Stimulated activated naive CD8-positive, alpha-beta T cell treated with anti-CD3 and anti-CD28 coated beads, Interleukin-15, Interleukin-2, amounts not matched to agents 100 U/mL and 50 U/mL, for 24 hours (primary cell): ENCODE measurements around the gene ARHGEF7.
"Not testable (repeated sequence)": the region's sequence is repeated elsewhere in the genome, so short reads cannot be mapped to it uniquely, and the experiment has no call there.

ENCODE experiments used
- ATAC-seq: fragments of 150-1000 bp; cut with Tn5 transposase; one replicate; pipeline ENCODE4 v1.10.0; 2021
- DNase-seq: peaks from one replicate; pipeline ENCODE4 v3.0.0; 2021

Gene ARHGEF7

DNA sequence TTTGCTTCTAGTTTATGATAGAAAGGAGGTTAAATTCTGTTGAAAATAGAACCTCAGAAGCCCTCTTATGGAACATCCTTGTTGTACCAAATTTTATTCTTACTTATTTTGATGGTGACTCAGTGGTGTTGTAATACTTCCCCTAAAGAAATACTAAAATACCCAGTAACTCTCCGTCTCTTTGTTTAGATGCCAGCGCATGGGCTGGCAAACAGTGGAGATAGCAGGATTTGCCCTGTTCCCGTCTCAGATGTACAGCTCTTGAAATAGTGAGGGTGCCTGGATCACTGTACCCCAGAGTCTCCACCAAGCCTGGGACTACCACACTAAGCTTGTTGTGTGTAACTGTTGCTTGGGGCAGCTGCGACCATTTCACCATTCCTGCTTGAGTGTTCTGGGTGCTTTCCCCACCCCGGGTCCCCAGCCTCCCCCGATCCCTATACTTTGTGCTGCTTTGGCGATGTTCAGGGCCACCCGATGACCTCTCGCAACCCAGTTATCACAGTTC is 138.3 kb downstream of the ARHGEF7 start:
- ATAC-seq (no peak), DNase-seq (no peak)

DNA sequence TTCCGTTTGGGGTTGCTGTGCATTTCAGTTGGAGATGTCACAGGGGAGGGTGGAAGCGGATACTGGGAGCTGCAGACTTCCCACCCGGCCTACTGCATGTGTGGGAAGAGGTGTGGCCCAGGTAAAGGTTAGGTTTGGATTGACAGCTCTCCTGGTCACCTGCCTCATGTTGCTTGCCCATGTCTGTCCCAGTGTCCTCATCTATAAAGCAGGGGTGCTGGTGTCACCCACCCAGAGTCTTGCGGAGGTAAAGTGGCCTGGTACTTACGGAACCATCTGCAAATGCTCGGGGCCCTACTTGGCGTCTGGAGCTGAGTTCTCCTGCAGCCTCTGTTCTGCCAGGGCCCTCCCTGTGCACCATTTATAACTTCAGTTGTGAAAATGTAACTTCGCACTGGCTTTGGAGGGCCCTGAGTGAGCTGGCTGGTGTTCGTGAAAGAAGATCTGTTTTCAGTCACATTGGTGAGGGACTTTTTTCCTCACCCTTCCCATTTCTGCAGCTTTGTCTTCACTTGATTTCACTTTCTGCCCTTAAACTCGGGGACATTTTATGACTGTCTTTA is 140.2 kb downstream of the ARHGEF7 start:
- ATAC-seq, result no peak
- DNase-seq, result no peak

DNA sequence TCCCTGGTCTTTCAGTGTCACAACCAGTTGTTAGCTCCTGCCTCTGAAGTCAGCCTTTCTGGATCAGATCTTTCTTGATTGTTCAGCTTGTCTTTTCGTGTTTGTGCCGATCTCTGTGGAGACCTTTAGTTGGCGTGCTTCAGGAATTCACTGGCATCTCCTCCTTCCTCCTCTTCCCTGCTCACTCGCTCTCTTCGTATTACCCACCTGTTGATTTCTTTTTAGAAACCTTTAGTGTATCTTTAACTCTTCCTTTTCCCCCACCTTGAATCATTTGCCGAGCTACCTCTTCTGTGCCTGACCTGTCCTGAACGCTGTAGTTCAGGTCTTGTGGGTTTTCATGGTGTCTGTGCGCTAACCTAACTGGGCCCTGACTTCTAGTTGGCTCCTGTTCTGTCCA is 141.3 kb downstream of the ARHGEF7 start:
- DNase-seq, result no peak
- ATAC-seq, result no peak

DNA sequence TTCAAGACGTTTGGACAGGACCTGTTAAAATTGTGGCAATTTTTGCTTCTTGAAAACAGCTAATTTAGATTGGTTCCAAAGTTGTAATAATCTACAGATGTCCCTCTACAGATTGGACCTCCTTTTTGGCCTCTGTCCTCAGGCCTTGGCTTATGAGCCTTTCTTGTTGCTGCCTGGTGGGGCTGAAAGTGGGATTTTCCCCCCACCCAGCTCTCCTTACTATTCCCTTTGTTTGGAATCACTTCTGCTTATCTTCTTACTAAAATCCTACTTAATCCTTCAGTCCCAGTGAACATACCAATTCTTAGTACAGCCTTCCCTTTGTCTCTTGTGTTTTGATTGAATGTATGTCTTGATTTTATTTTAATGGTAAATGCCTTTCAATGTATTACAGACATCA is 141.8 kb downstream of the ARHGEF7 start:
- ATAC-seq (no peak), DNase-seq (no peak)

DNA sequence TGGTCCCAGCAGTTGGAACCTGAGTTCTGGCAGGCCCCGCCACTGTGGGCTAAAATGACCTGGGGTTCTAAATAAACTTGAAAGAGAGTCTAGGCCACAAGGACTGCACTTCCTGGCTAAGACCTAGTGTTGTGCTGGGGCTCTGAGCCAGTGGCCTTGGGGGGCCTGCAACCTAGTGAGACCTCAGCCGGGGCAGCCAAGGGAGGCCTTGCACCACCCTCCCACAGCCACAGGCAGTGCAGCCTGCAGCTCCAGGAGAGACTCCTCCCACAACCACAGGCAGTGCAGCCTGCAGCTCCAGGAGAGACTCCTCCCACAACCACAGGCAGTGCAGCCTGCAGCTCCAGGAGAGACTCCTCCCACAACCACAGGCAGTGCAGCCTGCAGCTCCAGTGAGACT is 142.8 kb downstream of the ARHGEF7 start:
- ATAC-seq, DNase-seq: not testable (repeated sequence)

DNA sequence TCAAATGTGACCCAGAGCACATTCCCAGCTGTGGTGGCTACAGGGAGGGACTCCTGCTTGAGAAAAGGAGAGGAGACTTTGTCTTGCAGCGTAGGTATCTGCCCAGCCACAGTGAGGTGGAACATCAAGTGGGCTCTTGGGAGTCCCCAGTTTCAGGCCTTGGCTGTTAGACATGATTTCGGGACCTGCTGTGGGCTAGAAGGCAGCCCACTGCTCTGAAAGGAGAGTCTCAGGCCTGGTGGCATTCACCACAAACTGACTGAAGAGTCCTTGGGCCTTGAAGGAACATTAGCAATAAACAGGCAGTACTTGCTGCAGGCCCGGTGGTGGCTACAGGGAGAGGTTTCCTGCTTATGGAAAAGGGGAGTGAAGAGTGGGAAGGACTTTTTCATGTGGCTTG is 143.5 kb downstream of the ARHGEF7 start:
- DNase-seq (no peak), ATAC-seq (no peak)

DNA sequence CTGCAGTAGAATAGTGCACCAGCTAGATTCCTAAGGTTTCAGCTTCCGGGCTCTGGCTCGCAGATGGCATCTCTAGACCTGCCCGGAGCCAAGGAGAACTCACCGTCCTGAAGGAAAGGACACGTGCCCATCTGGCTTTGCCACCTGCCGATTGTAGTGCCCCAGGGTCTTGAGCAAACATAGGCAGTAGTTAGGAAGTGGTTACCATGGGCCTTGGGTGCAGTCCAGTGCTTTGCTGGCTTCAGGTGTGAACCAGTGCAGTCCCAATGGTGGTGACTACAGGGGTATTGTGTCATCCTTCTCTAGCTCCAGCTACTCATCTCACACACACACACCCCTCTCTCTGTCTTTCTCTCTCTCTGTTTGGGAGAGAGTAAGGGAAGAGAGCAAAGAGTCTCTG is 143.9 kb downstream of the ARHGEF7 start:
- no peak for ATAC-seq
- DNase-seq, result no peak

DNA sequence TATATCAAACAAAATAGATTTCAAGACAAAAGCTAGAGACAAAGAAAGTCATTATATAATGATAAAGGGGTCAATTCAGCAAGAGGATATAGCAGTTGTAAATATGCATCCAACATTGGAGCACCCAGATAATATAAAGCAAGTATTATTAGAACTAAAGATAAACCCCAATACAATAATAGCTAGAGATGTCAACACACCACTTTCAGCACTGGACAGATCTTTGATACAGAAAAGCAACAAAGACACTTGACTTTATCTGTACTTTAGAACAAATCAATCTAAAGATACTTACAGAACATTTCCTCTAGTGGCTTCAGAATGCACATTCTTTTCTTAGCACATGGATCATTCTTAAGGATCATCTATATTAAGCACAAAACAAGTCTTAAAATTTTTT is 146.2 kb downstream of the ARHGEF7 start:
- ATAC-seq (no peak), DNase-seq (no peak)

DNA sequence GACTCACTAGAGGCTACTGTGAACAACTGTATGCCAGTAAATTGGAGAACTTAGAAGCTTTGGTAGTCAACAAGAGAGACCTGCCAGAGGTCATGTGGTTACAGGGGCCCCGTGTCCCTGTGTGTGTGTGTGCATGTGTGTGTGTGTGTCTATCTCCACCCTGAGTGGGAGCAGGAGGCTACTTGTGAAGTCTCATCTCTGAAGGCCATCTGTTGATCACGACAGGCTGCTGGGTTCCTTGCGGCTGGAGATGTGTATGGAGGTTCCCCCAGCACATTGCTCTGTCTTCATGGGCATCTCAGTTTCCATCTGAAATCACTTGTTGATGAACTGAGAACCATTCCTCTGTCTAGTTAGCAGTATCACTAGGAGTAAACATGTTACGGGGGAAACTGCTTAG is 147.2 kb downstream of the ARHGEF7 start:
- DNase-seq, result no peak
- ATAC-seq, result no peak

DNA sequence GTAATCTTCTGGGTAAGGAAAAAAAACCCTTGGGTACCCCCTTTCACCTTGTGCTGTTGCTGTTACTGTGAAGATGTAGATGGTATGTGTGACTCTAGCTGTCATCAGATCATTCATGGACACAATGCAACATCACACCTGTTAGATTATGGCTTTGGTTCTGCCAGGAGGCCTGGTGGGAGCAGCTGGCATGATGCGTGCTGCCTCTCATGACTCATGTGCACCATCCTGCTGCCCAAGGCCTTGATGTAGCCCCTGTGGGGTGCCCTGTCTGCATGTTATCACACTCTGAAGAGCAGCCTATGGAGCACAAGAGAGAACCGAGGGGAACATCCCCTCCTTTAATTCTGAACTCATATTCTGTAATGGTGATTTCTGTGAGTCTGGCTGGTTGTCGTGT is 147.6 kb downstream of the ARHGEF7 start:
- no peak for ATAC-seq
- DNase-seq, result no peak

DNA sequence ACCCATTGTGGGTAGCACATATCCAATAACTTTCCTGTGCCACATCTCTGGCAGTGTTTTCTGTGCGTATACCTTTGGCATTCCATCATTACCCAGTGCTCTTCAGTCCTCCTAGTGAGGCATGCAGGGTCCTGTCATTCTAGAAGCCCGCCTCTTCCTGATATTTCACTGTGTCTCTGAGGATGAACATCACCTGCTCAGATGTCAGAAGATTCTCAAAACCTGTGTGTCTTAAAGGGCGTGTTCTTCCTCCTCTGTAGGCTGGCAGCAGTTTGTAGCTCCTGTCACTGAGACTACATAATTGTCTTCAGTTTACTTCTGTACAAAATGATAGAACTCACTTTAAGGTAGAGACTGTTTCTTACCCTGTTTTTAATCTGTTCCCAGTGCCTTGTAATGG is 148.5 kb downstream of the ARHGEF7 start:
- DNase-seq, result no peak
- ATAC-seq, result no peak

DNA sequence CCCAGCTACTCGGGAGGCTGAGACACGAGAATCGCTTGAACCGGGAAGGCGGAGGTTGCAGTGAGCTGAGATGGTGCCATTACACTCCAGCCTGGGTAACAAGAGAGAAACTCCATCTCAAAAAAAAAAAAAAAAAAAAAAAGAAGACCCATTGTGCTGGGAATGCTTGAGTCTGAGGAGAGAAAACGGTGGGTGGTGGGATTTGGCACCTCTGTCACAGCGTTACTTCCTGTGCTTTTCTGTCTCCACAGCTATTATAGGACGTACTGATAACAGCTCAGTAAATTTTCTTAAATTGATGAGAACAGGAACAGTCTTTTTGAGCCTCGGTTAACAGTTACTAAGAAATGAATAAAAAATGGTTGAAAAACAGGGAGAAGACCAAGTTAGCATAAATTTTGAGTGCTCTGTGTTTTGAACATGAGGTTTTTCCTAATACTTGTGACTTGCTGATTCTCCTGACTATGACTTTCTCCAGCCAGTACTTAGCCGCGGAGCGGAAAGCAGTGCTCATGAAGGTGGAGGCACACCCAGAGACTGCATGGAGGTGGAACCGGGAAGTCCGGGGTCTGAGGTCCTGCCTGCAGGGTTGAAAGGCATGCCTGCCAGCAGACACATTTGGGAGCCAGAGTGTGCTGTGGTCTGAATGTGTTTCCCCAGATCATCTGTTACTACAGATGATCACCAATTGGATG is 150.0 kb downstream of the ARHGEF7 start:
- DNase-seq (no peak), ATAC-seq (no peak)

DNA sequence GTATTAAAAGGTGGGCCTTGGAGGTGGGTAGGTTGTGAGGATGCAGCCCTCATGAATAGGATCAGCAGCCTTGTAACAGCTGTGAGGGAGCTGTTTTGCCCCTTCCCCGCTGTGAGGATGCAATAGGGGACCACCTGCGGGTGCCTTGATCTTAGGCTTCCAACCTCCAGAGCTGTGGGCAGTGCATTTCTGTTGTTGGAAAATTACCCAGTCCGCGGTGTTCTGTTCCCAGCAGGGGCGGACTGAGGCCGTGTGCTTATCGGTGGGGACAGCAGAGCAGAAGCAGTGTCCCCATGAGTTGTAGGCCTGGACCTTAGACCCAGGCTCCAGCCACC is 150.6 kb downstream of the ARHGEF7 start:
- DNase-seq (no peak), ATAC-seq (no peak)

DNA sequence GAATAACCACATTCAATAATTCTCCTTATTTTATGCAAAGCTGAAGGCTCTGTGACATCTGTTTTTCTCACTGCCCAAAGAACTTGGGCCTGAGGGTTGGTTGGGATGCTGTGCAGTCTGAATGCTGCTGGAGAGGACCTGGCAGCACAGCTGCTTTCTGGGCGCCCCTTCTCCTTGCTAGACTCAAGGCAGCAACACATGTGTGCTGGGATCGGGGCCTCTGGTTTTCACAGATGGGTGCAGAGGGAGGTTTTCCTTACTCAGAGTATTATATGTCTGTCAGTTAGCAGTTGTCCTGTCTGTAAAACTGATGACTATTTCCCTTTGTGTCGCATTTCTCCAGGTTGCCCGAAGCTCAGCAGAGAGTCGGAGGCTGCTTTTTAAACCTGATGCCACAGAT is 152.1 kb downstream of the ARHGEF7 start:
- ATAC-seq, result no peak
- DNase-seq, result no peak

DNA sequence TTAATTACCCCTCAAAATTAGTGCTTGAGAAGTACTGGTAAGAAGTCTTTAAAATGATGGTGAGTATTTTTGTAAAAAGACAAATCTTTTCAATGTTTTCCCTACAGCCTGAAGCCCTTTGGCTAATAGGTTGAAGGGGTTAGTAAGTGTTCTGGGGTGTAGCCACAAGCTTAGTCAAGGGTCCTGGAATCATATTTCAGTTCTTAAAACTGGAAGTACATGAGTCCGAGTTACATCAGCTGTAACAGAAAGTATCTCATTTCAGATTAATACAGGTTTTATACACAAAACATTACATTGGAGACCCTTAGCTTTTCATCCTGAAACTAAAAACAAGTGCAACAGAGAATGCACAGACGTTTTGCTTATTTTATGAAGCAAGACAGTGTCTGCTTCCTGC is 152.7 kb downstream of the ARHGEF7 start:
- ATAC-seq (no peak), DNase-seq (no peak)

DNA sequence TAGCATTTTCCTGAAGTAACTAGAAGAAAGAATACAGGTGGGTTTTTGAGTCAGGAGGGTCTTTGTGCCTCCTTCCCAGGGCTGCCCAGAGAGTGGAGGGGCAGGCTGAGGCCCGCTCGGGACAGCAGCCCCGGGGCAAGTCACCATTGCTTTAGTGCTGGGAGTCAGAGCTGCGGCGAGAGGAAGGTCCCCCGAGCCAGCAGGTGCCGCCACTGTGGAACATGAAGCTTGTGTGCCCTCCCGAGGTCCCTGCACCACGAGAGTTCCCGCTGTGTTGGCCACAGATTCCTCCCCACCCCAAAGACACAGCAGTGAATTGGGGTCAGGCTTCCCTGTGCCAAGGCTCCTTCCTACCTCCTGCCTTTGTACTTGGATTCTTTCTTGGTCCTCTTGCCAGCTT is 154.4 kb downstream of the ARHGEF7 start:
- ATAC-seq (no peak), DNase-seq (no peak)

DNA sequence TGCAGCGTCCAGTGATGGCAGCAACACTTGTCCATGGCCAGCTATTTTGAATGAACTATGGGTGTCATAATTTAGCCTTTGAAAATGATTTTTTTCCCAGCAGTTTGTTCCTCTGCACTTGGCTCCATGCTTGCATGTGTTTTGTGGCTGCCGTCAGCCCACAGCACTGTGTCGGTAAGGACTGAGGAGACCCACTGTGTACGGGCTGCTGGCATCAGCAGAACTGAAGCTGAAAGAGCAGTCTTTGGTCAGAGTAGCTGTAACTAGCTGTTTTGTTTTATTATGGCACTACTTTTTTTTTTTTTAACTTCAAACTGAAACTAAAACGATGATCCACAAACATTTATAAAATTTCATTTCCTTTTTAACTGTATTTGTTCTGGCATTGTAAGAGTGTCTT is 155.0 kb downstream of the ARHGEF7 start:
- no peak for DNase-seq
- ATAC-seq, result no peak

DNA sequence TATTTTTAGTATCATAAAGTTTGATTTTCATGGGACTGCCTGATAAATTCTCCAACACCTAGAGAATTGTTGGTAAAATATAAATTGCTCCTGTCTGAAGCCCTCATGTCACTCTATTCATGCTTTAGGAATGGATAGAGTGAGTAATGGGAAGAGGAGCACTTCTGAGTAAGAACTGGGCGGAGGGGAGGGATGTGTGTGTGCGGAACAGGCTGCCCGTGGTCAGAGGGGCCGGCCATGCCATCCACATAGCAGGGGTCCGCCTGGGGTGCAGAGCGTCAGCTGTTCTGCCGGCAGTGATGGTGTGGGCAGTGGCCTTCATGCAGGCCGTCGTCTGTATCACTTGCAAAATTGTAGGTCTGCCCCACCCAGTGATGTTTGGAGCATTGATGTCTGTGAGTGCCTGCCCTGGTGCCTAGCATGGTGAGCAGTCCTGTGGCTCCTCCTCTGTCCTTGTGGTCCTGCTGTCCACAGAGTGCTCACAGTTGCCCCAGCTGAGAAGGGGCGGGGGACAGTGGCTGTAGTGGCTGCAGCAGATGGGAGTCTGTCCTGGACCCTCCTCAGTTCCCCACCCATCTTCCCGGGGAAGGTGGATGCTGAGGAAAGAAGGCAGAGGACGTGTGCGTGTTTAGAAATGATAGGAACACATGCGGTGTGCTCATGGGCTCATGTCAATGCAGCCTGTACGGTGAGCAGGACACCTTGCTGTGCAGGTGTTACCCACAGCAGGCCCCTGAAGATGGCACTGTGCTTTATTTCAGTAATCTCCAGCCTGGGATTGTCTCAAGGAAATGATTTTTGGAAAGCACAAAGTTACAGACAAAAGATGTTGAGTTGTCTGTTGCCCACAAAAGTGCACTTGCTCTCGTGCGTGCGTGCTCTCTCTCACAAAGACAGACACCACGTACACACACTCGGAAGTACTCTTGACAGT is 155.9 kb downstream of the ARHGEF7 start:
- DNase-seq (no peak), ATAC-seq (no peak)

DNA sequence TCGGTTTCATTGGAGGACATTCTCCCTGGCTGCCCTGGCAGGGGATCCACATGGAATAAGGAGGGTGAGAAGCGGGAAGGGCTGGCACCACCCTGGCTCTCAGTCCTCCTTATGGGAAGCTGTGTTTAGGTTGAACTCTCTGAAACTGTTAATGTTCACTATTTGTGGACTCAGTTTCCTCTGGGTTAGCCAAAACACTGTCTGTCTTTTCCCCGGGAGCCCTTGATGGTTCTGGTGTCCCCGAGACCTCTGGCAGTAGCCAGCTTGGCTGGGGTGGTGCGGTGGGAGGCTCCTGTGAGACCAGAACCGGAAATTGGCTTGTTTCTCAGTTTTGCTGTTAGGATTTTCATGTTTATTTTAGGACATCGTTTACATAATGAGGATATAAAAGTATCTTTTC is 157.0 kb downstream of the ARHGEF7 start:
- no peak for DNase-seq
- ATAC-seq, result no peak

DNA sequence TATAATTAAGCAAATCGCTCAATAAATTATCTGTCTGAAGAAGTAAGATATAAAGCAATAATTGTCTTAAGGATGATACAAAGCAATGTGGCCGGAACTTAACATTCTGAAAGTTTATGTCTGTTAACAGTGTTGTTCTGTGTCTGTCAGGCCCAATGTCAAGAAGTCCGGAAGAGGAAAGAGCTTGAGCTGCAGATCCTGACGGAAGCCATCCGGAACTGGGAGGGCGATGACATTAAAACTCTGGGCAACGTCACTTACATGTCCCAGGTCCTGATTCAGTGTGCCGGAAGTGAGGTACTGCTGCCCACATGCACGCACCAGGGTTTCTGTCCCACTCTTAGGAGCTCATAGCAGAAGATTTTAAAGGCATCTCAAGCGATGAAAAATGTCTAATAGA is 160.3 kb downstream of the ARHGEF7 start:
- DNase-seq (no peak), ATAC-seq (no peak)

DNA sequence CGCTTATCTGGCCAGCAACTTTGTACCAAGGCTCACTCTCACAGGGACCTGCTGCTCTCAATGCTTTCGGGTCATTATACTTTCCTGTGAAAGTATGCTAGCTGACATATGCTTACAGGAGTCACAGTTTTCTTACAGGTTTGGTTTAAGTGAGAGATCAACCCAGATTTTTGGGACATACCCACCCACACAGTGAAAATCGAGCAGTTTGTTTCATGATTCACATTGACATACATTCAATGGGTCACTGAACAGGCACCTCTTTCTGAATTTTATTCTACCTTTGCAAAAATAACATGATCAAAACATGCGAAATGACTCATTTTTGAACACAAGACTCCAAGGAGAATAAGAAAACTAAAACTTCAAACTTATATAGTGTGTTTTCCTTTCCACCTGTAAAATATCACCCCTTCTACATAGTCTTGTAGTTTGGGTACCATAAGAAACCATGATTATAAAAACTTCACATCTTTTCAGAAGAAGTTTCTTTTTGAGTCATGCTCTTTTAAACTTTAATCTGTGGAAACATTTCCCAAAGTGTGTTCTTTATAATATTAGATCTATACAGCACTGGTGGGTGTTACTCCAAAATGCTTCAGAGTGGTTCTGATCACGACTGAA is 161.0 kb downstream of the ARHGEF7 start:
- ATAC-seq (peak; percentile 57), DNase-seq (no peak)

DNA sequence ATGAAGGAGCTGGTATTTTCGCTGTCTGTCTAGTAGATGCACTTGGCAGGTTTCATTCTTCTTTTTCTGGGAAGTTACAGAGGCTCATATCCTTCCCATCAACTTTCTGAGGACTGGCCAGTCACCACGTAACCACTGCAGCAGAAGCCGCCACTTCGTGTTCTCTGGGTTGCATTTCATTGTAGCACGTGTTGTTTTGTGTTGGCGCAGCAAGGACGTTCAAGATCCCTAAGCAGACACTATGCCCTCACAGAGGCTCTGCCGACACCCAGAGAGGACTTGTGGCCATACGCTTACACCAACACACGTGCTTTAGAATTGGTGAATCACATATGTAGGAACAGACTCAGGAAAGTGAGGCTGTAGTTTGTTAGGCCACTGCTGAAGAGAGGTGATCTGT is 163.1 kb downstream of the ARHGEF7 start:
- no peak for DNase-seq
- ATAC-seq, result no peak
